NCI-H1436 treated with DMSO at 0.1 percent for 48 hours (cell line): ENCODE data around the gene NOSIP.

ENCODE experiments used
- DNase-seq: peaks from one replicate; lab custom pipeline; 2025; lab: John Stamatoyannopoulos, UW

Gene NOSIP

DNA sequence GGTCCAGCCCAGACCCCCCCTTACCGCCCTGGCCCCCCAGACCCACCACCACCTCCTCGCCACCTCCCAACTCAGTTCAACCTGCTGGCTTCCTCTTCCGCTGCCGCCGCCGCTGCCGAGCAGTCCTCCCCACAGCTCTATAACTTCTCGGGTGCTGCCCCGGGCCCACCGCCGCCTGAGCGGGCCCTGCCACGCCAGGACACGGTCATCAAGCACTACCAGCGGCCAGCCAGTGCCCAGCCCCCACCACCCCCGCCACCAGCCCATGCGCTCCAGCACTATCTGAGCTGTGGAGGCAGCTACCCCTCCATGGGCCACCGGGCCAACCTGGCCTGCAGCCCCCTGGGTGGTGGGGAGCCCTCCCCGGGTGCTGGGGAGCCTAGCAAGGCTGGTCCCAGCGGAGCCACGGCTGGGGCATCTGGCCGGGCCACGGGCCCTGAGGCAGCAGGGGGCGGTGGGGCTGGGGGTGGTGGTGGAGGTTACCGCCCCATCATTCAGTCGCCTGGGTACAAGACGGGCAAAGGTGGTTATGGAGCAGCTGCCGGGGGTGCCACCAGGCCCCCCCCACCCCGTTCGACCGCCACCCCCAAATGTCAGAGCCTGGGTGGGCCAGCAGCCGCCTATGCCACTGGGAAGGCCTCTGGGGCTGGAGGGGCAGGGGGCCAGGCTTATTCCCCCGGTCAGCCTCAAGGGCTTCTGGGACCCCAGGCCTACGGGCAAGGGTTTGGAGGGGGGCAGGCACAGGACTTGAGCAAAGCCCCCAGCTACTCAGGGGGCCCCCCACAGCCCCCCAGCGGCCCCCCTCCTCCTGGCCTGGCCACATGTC lies 14.8 kb upstream of the NOSIP start:
- no peak for DNase-seq

DNA sequence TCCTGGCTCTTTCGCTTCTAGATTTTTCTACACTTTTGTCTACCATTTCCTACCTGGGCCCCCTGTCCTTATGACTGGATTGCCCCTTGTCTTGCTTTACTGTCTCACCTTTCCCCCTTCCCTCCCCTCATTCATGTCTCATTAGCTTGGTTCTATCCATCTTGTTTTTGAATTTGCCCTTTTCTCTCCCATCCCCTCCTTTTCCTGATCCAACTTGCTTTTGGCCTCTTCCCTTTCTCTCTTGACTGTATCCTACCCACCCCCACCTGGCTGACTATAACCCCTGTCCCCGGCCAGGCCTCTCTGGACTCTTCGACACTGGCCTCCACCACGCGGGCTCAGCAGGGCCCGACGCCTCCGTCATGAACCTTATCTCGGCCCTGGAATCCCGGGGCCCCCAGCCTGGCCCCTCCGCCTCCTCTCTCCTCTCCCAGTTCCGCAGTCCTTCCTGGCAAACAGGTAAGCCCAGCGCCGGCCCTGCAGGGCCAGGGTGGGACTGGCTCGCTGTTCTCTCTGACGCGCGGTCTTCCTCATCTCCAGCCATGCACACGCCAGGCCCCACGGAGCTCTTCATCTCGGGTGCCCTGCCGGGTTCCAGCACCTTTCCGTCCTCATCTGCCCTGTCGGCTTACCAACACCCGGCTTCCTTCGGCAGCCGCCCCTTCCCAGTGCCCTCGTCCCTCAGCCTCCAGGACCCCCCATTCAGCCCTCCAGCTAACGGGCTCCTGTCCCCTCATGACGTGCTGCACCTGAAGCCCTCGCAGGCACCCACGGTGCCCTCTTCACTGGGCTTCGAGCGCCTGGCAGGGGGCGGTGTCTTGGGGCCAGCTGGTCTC lies 14.0 kb upstream of the NOSIP start:
- DNase-seq = no peak

DNA sequence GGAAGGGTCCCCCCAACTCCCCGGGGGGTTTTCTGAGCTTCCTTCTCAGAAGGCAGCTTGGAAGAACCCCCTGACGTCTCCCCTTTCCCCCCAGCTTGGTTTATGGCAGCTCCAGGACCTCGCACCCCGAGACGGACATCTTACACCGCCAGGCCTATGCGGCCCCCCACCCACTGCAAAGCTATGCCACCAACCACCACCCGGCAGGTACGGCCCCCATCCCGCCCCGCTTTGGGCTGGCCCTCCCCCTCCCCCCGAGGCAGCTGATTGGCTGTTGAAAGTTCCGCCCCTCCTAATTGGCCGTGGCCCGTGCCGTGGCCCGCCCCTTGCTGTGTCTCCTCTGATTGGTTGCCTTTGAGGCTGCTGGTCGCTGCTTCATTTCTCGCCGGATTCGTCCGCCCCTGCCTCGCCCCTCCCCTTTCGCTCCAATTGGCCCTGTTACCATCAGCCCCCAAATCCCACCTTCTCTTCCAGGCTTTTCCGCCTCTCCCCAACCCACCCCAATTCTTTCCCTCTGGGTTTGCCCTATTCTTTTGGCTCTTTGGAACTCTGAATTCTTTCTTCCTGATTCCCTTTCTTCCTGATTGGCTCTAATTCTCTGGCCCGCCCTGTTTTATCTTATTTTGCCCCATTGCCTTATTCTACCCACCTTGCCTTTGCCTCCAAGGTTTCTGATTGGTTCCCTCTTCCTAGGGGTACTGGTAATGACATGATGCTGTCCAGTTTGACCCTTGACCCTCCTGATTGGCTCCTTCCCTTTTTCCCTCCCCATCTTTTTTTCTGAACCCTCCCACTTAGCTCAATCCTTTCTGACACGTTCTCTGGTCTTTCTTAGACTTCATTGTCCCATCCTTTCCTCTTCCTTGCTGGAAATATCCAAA lies 13.1 kb upstream of the NOSIP start:
- DNase-seq = no peak

DNA sequence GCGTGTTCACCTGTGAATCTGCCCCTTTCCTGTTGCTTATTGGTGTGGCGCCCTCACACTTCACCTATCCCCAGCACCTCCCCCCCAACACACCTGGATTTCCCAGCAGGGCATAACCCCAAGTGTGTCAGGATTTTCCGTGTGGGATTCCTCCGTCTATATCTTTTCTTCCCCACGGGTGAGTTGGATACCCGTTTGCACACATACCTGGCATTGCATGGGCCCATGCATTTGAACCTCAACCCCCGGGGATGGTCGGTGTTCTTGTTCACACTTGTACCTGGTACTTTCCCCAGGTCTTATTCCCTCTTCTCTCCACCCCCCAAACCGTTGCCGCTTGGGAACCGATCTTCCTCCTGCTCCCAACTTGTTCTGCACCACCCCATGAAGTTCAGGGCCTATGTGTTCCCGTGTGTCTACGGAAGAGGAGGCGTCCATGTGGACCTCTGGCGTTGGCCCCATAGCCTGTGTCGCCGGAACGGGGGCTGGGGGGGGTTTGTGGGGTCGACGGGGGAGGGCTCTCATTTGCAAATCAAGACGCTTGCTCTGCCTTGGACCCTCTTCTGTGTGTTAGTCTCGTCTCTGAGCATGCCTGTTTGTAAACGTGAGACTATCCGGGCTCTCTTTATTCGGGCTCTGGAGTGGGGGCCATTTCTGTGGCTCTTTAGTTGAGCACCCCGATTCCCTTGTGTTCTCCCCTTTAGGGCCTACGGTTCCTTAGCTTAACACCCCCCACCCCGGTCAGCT lies 12.3 kb upstream of the NOSIP start:
- DNase-seq = no peak

DNA sequence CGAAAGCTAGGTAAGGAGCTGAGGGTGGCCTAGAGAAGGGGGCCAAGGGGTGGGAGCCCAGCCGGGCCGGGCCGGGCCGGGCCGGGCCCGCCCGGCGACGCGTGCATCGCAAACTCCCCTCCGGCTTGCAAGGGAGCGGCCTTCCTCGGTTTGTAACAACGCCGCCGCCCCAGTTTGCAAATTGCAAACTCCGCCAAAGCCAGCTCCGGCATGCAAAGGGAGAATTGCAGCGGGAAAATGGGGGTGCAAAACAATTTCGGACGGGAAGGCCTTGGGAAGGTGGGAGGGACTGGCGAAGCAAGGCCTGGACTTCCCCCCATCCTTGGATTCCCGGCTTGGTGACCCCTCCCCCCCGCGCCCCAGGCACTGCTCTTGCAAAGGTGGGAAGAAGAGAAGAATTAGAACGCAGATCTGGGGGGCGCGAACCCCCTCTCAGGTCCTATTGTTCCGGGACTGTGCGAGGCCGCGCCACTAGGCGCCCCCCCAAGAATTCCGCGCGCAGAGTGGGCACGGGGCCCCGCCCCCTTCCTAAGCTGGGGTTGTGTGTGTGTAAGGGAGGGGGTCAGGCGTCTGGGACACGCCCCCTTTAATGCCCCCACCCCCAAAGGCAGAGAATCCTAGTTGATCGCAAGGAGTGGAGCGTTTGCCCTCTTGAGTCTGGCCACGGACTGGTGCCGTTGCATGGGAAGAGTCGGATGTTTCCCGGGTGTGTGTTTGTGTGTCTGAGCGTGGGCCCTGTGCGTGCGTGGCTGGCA lies 11.6 kb upstream of the NOSIP start:
- DNase-seq = no peak

DNA sequence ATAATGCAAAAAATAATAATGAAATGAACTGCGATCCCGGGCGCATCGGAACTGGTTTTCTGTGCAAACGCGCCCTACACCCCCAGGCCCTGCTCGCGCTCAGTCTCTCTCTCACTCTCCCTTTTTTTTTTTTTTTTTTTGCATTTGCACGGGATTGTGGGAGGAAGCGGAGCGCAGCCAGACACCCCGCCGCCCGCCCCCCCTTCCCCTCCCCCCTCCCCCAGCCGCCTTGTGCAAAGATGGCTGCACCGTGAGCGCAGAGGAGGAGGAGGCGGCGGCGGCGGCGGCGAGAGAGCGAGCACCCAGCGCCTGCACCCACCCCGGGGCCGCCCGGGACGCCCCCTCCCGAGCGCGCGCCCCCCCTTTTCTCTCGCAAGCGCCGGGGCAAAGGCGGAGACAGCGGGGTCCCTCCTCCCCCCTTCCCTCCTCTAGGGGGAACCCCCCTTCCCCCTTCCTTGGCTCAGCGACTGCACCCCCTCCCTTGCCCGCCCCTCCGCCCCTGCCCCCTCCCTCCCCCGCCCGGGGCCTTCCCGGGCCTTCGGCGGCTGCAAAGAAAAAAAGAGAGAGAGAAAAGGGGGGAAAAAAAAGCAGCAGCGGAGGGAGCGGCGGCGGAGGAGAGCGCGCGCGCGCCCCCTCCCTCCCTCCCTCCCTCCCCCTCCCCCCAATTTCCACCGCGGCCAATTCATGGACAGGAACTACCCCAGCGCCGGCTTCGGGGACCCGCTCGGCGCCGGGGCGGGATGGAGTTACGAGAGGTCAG lies 10.8 kb upstream of the NOSIP start, which contains the start of gene PRR12:
PRR12 (plus strand) TSS at position 212 of the 760 bp plus-strand sequence; CDS start at position 685, 473 bp downstream.
- DNase-seq = no peak

DNA sequence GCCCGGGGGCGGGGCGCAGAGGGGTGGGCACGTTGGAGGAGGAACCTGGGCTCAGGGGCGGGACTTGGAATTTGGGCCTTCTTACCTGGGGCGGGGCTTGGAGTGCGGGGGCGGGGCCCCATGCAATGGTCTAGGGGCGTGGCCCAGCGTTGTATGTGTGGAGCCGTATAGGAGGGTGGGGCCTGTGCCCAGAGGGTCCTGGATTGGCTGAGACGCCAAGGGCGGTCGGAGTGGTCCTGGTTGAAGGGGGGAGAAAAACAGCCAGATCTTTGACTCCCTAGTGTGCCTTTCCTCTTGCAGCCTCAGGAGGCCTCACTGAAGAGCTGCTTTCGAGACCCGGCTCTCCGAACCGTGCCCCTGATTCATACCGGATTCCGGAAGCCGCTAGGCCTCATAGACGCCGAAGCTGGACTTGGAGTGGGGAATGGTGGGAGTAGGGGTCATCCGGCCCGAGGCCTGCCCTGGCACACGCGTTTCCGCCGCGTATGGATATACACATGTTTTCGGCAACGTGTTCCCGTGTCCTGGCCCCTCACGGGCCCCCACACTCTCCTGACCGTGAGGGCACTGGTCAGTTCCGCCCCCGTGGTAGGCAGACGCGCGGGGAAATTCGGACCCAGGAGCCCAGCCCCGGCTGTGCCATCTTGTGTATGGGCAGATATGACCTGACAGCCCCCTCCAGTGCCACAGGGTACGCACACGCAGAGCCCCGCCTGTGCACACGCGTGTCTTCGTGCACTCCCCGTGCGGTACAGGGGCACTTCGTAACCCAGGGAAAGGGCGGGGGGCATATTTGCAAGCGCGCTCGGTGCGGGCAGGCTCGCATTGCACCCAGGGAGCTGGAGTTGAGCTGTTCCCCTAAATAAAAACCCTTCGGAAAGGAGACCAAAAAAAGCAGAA lies 10.0 kb upstream of the NOSIP start:
- no peak for DNase-seq

DNA sequence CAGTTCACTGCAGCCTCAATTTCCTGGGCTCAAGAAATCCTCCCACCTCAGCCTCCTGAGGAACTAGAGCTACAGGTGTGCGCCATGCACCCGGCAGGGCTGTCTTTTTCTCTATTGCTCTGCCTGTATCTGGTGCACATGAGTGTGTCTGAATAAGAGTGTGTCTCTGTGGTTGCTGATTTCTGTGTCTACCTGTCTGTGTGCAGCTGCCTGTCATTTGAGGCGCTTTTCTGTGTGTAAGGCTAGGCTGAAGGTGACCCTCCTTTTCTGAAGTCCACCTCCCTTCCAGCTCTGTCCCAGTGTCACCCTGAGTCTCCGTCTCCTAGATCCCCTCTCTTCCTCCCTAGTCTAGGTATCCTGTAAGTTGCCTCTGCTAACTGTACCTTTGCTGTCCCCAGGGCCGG lies 9.1 kb upstream of the NOSIP start:
- DNase-seq = no peak

DNA sequence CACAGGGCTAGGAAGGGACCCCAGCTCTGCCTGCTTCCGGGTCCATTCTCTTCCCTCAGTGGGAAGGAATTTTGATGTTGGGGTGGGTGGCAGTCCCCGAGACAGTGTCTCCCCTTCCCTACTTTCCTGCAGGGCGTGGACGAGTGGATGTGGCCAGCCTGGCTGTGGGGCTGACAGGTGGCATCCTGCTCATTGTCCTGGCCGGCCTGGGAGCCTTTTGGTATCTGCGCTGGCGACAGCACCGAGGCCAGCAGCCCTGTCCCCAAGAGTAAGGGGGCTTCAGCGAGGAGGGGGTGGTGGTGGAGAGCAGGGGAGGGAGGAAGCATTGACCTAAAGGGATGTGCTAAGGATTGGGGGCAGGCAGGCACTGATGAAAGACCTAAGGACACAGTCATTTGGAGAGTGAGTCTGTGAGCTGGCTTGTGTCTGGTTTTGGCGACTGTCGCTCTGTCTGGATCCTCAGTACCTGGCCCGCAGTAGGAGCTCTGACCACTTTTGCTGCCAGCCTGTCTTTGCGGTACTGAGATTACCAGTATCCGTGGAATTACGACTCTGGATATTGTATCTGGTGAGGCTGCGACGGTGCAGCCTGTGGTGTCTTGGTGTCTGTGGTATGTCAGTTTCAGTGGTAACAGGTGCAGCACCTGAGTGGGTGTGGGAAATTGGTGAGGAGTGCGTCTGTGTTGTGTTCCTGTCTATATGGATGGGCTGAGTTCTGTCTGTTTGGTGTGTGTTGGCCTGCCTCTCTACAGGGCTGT lies 8.2 kb upstream of the NOSIP start:
- DNase-seq = no peak

DNA sequence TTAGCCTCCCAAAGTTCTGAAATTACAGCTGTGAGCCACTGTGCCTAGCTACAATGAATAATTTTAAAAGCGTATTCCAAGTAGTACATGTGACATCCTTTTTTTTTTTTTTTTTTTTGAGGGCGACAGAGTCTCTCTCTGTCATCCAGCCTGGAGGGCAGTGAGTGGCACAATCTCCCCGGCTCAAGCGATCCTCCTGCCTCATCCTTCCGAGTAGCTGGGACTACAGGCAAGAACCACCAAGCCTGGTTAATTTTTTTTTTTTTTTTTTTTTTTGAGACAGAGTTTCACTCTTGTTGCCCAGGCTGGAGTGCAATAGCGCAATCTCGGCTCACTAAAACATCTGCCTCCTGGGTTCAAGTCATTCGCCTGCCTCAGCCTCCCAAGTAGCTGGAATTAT lies 6.9 kb upstream of the NOSIP start:
- no peak for DNase-seq

DNA sequence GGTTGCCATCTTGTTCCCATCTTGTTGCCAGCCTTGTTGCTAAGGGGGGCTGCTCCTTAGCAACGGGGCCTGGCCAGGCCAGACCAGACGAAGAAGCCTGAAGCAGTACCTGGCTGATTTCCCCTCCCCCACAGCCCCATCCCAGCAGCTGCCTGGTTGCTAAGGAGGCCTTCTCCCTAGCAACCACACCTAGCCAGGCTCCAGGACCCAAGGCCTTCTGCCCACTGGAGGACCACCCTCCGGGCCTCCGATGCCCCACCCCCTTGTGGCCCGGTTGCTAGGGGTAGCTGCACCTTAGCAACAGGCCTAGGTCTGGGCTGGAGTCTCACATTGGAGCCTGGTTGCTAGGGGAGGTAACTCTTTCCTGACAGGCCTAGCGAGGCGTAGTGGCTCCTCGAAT lies 4.7 kb upstream of the NOSIP start:
- DNase-seq = no peak

DNA sequence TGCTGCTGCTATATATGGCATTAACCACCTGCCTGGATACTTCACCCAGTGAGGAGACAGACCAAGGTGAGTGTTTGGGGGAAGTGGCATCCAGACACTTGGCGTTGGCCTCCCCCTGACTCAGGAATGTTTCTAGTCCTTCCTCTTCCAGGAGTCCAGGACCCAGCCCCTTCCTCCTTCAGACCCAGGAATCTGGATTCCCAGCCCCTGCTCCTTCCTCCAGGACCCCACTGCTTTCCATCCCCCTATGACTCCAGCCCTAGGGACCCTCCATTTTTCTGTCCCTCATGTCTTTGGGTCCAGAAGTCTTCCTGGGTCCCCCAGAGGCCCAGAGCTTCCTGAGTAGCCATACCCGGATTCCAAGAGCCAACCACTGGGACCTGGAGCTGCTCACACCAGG lies 2.9 kb upstream of the NOSIP start:
- DNase-seq = no peak

DNA sequence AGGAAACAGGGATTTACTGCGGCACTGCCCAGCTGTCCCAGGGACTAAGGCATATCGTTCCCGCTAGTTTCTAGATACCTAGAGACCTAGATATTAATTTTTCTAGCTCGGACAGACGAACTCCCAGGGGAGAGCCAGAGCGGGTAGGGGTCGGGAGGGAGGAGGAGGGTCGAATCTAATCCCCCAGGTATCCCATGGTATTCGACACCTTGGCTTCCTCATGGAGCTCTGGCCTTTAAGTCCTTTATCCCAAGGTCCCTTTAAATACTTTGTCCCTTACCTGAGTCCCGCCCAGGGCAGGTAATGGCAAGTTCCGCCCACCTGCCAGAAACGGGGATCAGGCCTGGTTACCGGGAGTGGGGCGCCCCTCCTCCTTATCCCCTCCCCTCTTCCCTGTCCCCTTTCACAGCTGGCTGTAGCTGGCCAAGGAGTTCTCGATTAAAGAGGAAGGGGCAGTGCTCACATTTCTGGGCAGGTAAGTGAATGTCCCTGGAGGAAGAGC lies 702 bp upstream of the NOSIP start, which contains the start of gene PRRG2:
PRRG2 (plus strand) TSS at position 310 of the 502 bp plus-strand sequence. CDS start 1,904 bp downstream, outside the sequence.
- no peak for DNase-seq

DNA sequence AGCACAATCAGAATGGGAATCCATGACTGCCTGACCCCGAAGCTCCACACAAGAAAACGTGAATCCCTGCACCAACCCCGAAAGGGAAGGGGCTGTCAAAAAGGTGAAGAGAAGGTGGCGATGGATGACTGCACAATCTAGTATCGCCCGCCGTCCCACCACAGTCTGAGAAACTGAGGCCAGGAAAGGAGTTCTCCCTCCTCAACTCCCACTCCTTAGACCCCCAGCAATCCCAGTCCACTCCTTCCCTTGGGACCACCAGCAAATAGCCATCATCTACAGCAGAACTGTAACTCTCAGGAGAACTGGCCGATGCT lies 451 bp downstream of the NOSIP start:
- no peak for DNase-seq

DNA sequence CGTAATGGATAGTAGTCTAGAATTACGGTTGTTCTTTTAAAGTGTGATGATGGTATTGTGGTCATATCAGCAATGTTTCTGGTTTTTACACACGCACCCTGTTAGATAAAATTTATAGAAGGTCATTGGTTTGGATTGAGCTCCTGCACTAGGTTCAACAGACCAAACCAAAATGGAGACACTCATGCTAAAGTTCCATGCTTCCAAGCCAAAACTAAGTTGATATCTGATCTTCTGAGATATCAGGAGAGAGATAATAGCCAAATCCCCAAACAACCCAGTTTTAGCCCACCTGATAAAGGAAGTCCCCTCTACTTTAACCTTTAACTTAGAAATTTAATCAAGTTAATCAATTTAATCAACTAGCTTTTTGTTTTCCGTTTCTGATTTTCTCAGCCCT lies 1.2 kb downstream of the NOSIP start:
- DNase-seq = no peak

DNA sequence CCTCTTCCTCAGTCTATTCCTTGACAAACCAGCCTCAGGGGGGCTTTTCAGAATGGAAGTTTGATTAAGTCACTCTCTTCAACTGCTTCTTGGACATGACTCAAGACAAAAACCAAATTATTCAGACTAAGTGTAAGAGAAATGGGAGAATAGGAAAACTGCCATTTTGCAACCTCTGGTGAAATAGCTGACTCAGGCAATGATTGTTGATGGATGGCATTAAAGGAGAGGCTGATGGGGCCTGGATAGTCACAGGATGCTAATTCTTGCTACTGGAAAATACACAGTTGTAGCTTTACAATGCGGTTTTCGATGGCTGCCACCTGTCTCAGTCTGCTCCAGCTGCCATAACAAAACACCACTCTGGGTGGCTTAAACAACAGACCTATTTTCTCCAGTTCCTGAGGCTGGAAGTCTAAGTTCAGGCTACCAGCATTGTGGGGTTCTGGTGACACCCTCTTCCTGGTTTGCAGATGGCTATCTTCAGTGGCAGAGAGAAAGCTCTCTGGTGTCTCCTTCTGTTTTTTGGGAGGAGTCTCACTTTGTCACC lies 6.1 kb downstream of the NOSIP start:
- no peak for DNase-seq

DNA sequence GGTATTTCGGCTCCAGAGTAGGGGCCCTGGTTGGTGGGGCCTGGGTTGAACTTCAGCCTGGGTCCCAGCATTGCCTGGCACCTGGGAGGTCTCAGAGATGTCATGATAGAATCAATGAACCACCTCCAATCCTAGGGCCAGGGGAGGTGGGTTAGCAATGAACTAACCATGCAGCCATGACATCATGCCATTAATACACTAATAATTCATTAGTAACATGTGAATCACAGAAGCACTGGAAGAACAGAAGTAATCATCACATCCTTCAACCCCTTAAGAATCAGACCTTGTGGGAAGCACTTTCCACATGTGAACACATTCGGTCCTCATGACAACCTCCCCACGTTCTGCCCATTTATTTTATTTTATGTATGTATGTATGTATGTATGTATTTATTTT lies 6.9 kb downstream of the NOSIP start:
- DNase-seq = no peak

DNA sequence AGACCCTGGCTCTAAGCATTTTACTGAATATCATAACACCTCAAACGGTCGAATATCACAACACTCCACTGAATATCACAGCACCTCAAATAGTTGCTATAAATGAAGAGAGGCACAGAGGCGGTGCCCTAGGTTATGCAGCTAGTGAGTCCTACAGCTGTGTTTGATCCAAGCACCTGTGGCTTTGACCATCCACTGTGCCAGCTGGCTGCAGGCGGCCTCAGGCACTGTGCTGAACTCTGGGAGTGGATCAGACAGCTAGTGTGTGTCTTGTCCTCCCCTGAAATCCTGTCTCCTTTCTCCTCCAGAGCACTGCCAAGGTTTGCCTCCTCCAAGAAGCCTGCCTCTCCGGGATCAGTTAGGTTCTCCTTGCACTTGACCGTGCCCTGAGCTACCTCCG lies 7.3 kb downstream of the NOSIP start:
- DNase-seq = no peak
